Endothelial cell (in vitro differentiated cells): ENCODE data around the gene LHX4. TPM values are rescaled to one million over a fixed set of nuclear protein-coding genes. Genes with fewer than 3 reads are reported as not detected.

ENCODE experiments used
- DNase-seq: peaks from one replicate; pipeline ENCODE4 v3.0.0; 2021; ENCODE audit warnings: low spot score
- H3K27ac Mint-ChIP-seq: one replicate; pipeline ENCODE4 v1.8.0; 2021; ENCODE audit warnings: mixed read lengths, inconsistent platforms; ENCODE audit not compliant: unreplicated experiment
- H3K27me3 Mint-ChIP-seq: one replicate; pipeline ENCODE4 v1.8.0; 2021; ENCODE audit warnings: mild to moderate bottlenecking, moderate library complexity, mixed read lengths, inconsistent platforms; ENCODE audit not compliant: unreplicated experiment
- H3K36me3 Mint-ChIP-seq: one replicate; pipeline ENCODE4 v1.8.0; 2021; ENCODE audit warnings: mild to moderate bottlenecking, low read depth, mixed read lengths, inconsistent platforms; ENCODE audit not compliant: unreplicated experiment
- H3K4me1 Mint-ChIP-seq: one replicate; pipeline ENCODE4 v1.8.0; 2021; ENCODE audit warnings: mild to moderate bottlenecking, mixed read lengths, inconsistent platforms; ENCODE audit not compliant: unreplicated experiment
- H3K4me3 Mint-ChIP-seq: one replicate; pipeline ENCODE4 v1.8.0; 2021; ENCODE audit warnings: mild to moderate bottlenecking, mixed read lengths, inconsistent platforms; ENCODE audit not compliant: unreplicated experiment
- H3K9me3 Mint-ChIP-seq: one replicate; pipeline ENCODE4 v1.8.0; 2021; ENCODE audit warnings: mixed read lengths, inconsistent platforms; ENCODE audit not compliant: unreplicated experiment
- CTCF ChIP-seq: fragments of 200-600 bp; sonication (generic); IDR thresholded peaks from one replicate; pipeline ENCODE4 v1.5.0; 2021; ENCODE audit warnings: antibody characterized with exemption; ENCODE audit not compliant: unreplicated experiment
- total RNA-seq: library from RNA; stranded (reverse); fragmentation: NEBNext Ultra II Directional; extraction: Animal tissue kit (Norgen Biotek cat#: 25700); gene quantifications from one replicate; pipeline ENCODE4 v1.2.1, GENCODE V29; 2021; ENCODE audit not compliant: unreplicated experiment

Gene LHX4
- total RNA-seq, 1 donor from 2014 or later = 1.5 TPM

- TF ChIP-seq CTCF = no peak
- H3K4me1 Mint-ChIP-seq = peaks cover 6% of the 10 kb centered on the region
- H3K36me3 Mint-ChIP-seq = peaks cover 3% of the 10 kb centered on the region
- no peak for DNase-seq
- peaks cover 4% of the 10 kb centered on the region for H3K27me3 Mint-ChIP-seq
- no peak overlapping the region for H3K27ac Mint-ChIP-seq
- no peak overlapping the region for H3K4me3 Mint-ChIP-seq
- no peaks in the 10 kb centered on the region for H3K9me3 Mint-ChIP-seq
Observed at GRCh38 chr1:180265871-180266270, 35.8 kb downstream of the LHX4 start.

DNA sequence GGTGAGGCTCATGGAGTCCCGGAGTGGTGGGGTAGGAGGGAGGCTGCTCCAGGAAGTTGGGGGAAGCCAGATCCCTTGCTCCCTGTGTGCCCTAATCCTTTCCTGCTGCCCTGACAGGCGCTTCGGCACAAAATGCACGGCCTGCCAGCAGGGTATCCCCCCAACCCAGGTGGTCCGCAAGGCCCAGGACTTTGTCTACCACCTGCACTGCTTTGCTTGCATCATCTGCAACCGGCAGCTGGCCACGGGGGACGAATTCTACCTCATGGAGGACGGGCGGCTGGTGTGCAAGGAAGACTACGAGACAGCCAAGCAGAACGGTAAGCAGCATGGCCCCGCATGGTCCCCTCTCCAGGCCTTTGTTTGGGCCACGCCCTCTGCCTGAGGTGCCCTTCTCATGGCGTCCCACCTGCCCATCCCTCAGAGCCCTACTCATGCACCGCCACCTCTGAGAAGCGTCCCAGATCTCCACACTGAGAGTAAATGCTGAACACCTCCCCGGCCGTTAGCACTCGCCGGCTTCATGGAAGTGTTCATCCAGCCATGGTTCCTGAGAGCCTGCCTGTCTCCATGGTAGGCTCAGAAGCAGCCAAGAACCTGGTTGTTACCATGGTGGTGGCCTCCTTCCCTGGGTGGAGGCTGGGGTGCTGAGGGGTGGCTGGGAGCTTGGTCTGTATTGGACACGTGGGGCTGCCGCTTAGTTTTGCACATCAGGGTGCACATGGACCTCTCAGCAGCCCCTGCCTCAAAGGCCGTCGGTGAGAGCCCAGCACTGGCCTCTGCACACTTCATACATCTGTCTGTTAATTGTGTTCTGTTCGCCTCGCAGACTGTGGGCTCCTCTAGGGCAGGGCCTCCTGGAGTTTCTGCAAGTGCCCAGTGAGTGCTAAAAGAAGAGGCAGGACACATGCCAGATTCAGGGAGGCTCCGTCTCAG is 36.5 kb downstream of the LHX4 start:
- H3K9me3 Mint-ChIP-seq = no peaks in the 10 kb centered on the region
- no peak for DNase-seq
- peaks cover 6% of the 10 kb centered on the region for H3K4me1 Mint-ChIP-seq
- no peak for TF ChIP-seq CTCF
- peaks cover 7% of the 10 kb centered on the region for H3K27me3 Mint-ChIP-seq
- peaks cover 5% of the 10 kb centered on the region for H3K36me3 Mint-ChIP-seq
- no peak overlapping the region for H3K4me3 Mint-ChIP-seq
- H3K27ac Mint-ChIP-seq = no peak overlapping the region

- Mint-ChIP-seq H3K27me3 (peaks cover 8% of the 10 kb centered on the region), H3K4me1 (peaks cover 6% of the 10 kb centered on the region), H3K4me3 (no peak overlapping the region), H3K27ac (no peak overlapping the region), H3K36me3 (peaks cover 5% of the 10 kb centered on the region), H3K9me3 (no peaks in the 10 kb centered on the region)
- DNase-seq = no peak
- TF ChIP-seq CTCF = no peak
Observed at GRCh38 chr1:180267211-180267561, 37.1 kb downstream of the LHX4 start.

GRCh38 chr1:180267761-180268555 is 37.9 kb downstream of the LHX4 start:
- no peak for TF ChIP-seq CTCF
- no peak for DNase-seq
- H3K27me3 Mint-ChIP-seq = peaks cover 9% of the 10 kb centered on the region
- no peak overlapping the region for H3K4me3 Mint-ChIP-seq
- peaks cover 6% of the 10 kb centered on the region for H3K4me1 Mint-ChIP-seq
- no peak overlapping the region for H3K27ac Mint-ChIP-seq
- peaks cover 5% of the 10 kb centered on the region for H3K36me3 Mint-ChIP-seq
- H3K9me3 Mint-ChIP-seq = no peaks in the 10 kb centered on the region
